Measurements from ENCODE around the gene KLHDC9.

GRCh38 chr1:161088587-161089110 is 9.5 kb upstream of the KLHDC9 start:
- TF ChIP-seq CTCF (IDR thresholded peaks at IDR 0.05; ENCODE audit: insufficient read depth, low read length) (no peak), REST (IDR thresholded peaks at IDR 0.05; ENCODE audit: insufficient replicate concordance, low read depth) (no peak), POLR2AphosphoS5 (IDR thresholded peaks at IDR 0.05; ENCODE audit: low read depth) (no peak)

Data from HL-60 (cell line).